HCT116 (cell line): ENCODE data around the gene ADGRF5. TPM values are rescaled to one million over a fixed set of nuclear protein-coding genes. Genes with fewer than 3 reads are reported as not detected.

Source experiments
- ATAC-seq: fragments of 200-7000 bp; cut with Tn5 transposase; 2 replicates; pipeline ENCODE4 v1.9.1; 2020; ENCODE audit warnings: mild to moderate bottlenecking, moderate library complexity
- BruUV-seq: library from RNA; stranded (reverse); fragments of 400-500 nt; replicated peaks from 2 replicates; lab custom pipeline; 2021; lab: Mats Ljungman, UMichigan
- CTCF ChIA-PET: fragments of 300-600 bp; sonication (Branson Sonifier 250); formaldehyde crosslinking; loops from one replicate; lab custom pipeline; 2021; ENCODE audit warnings: antibody characterized with exemption; lab: Charles Lee
- POLR2A ChIA-PET: fragments of 300-600, 350-600 bp; sonication (Branson Sonifier 250); formaldehyde crosslinking; loops from one replicate; lab custom pipeline; 2021; ENCODE audit warnings: antibody characterized with exemption; lab: Charles Lee
- RAD21 ChIA-PET, 2 experiments: fragments of 300-600 bp; sonication (Branson Sonifier 250); formaldehyde crosslinking; loops; one replicate each; lab custom pipeline; 2023; ENCODE audit warnings: low total read pairs in 2 of 2; ENCODE audit not compliant: uncharacterized antibody in 2 of 2, unreplicated experiment in 2 of 2, low non-redundant PET in 1 of 2; lab: Charles Lee
- DNase-seq: peaks from one replicate; pipeline ENCODE4 v3.0.0-alpha.2; 2010; ENCODE audit warnings: low read depth, low spot score
- H2AFZ ChIP-seq: fragments of 200-600 bp; shearing (Covaris generic), sonication (generic); 2 replicates; pipeline ENCODE4 v1.6.1; 2017; ENCODE audit warnings: low read depth, mixed run types, mixed read lengths, antibody characterized with exemption, low read length; ENCODE audit not compliant: poor library complexity, severe bottlenecking
- H3K27ac ChIP-seq: 2 replicates; pipeline ENCODE4 v1.5.1; 2012; ENCODE audit warnings: low read depth, low read length
- H3K27me3 ChIP-seq: fragments of 200-600 bp; sonication (generic); 2 replicates; pipeline ENCODE4 v1.6.1; 2016; ENCODE audit warnings: mixed run types, low read length, mixed read lengths; ENCODE audit not compliant: insufficient read depth
- H3K36me3 ChIP-seq, 2 experiments: fragments of 200-500 bp in 1 of 2; fragments of 200-600 bp in 1 of 2; sonication (Bioruptor generic) in 1 of 2; sonication (generic) in 1 of 2; 2 replicates each; pipeline versions ENCODE4 v1.5.1 to v1.6.1; 2014 to 2016; ENCODE audit warnings: low read length in 2 of 2, inconsistent platforms in 1 of 2, mixed read lengths in 1 of 2, mixed run types in 1 of 2; ENCODE audit not compliant: insufficient read depth in 2 of 2, control insufficient read depth in 1 of 2
- H3K4me1 ChIP-seq, 2 experiments: fragments of 200-600 bp in 1 of 2; sonication (generic) in 1 of 2; 2 replicates each; pipeline versions ENCODE4 v1.5.1 to v1.6.1; 2012 to 2017; ENCODE audit warnings: low read length in 2 of 2, inconsistent platforms in 1 of 2, mild to moderate bottlenecking in 1 of 2, mixed read lengths in 1 of 2, mixed run types in 1 of 2, moderate library complexity in 1 of 2; ENCODE audit not compliant: insufficient read depth in 2 of 2, control insufficient read depth in 1 of 2
- H3K4me2 ChIP-seq: fragments of 200-600 bp; sonication (generic); 2 replicates; pipeline ENCODE4 v1.6.1; 2017; ENCODE audit warnings: mixed run types, low read length, mixed read lengths
- H3K4me3 ChIP-seq, 2 experiments: fragments of 200-600 bp in 1 of 2; sonication (generic) in 1 of 2; replicated peaks in 1 of 2; 2 replicates each; pipeline ENCODE4 v1.5.1; 2011 to 2016; ENCODE audit warnings: low read length in 2 of 2, control low read depth in 1 of 2, low read depth in 1 of 2, mild to moderate bottlenecking in 1 of 2, mixed read lengths in 1 of 2, mixed run types in 1 of 2
- H3K79me2 ChIP-seq: fragments of 200-600 bp; sonication (generic); 2 replicates; pipeline ENCODE4 v1.6.1; 2017; ENCODE audit warnings: mild to moderate bottlenecking, mixed run types, low read length, moderate library complexity, mixed read lengths; ENCODE audit not compliant: insufficient read depth
- H3K9ac ChIP-seq: fragments of 200-600 bp; sonication (generic); 2 replicates; pipeline ENCODE4 v1.6.1; 2016; ENCODE audit warnings: low read length, mixed read lengths
- H3K9me2 ChIP-seq: fragments of 200-600 bp; sonication (generic), shearing (Covaris generic); 2 replicates; pipeline ENCODE4 v1.6.1; 2017; ENCODE audit warnings: mixed run types, mild to moderate bottlenecking, moderate library complexity; ENCODE audit not compliant: insufficient read depth
- H3K9me3 ChIP-seq, 2 experiments: fragments of 200-500 bp in 1 of 2; fragments of 200-600 bp in 1 of 2; sonication (Bioruptor generic) in 1 of 2; sonication (generic) in 1 of 2; 2 replicates each; pipeline ENCODE4 v1.6.1; 2014 to 2017; ENCODE audit warnings: low read length in 2 of 2, mixed read lengths in 2 of 2, inconsistent platforms in 1 of 2, low read depth in 1 of 2, mild to moderate bottlenecking in 1 of 2, mixed run types in 1 of 2, moderate library complexity in 1 of 2; ENCODE audit not compliant: control insufficient read depth in 1 of 2, insufficient read depth in 1 of 2
- H4K20me1 ChIP-seq: fragments of 200-600 bp; sonication (generic), shearing (Covaris generic); 2 replicates; pipeline ENCODE4 v1.6.1; 2017; ENCODE audit warnings: mixed run types, mild to moderate bottlenecking, moderate library complexity; ENCODE audit not compliant: insufficient read depth
- CEBPB ChIP-seq: IDR thresholded peaks from 2 replicates; pipeline ENCODE4 v1.6.1; 2012; ENCODE audit warnings: low read depth
- EZH2 ChIP-seq: fragments of 200-600 bp; sonication (generic); IDR thresholded peaks from 2 replicates; pipeline ENCODE4 v1.6.1; 2017; ENCODE audit warnings: antibody characterized with exemption, mixed run types
- ZNF274 ChIP-seq: fragments of 200-500 bp; sonication (Bioruptor generic); IDR thresholded peaks from 2 replicates; pipeline ENCODE4 v1.6.1; 2014; ENCODE audit warnings: mild to moderate bottlenecking, low read depth, low read length, inconsistent platforms
- intact Hi-C: fragments of 100-400 bp; cut with micrococcal nuclease; formaldehyde crosslinking; loops from 2 replicates; pipeline ENCODE4 v1.10.0; 2022
- total RNA-seq: library from RNA; stranded (reverse); gene quantifications from one replicate; pipeline ENCODE4 v1.2.1, GENCODE V29; 2021; ENCODE audit not compliant: unreplicated experiment
- TF ChIP-seq, protein P1 (sequence below): IDR thresholded peaks from 2 replicates; pipeline ENCODE4 v1.6.1; 2012

ADGRF5 gene
- total RNA-seq, 1 experiment from 2014 or later: 0.17 TPM

- DNase-seq (no peak), ATAC-seq (no peak)
- H3K9me3 ChIP-seq: no peaks in the 10 kb centered on the region
- H3K4me1 ChIP-seq: peaks cover under 1 to 8% of the 10 kb centered on the region in 2 experiments; a peak in 3 of 4 replicates
- H3K27ac ChIP-seq: no peak overlapping the region
- POLR2A ChIA-PET: no interaction called here
- H3K9me2 ChIP-seq: no peaks in the 10 kb centered on the region
- intact Hi-C loops: no loop called here
- no peaks in the 10 kb centered on the region for H3K79me2 ChIP-seq
- no peaks in the 10 kb centered on the region for H3K36me3 ChIP-seq
- CTCF ChIA-PET: no interaction called here
- H3K4me2 ChIP-seq: no peak overlapping the region
- BruUV-seq: no TSS peak
- no peaks in the 10 kb centered on the region for H4K20me1 ChIP-seq
- no peak overlapping the region for H3K9ac ChIP-seq
- no peak for TF ChIP-seq CEBPB
- peak overlapping the region; percentile 30 for H2AFZ ChIP-seq
- no peaks in the 10 kb centered on the region for H3K27me3 ChIP-seq
- RAD21 ChIA-PET: no interaction called here
- H3K4me3 ChIP-seq: no peak overlapping the region
Observed at GRCh38 chr6:46898006-46898405, 23.7 kb downstream of the ADGRF5 start.

GRCh38 chr6:46896871-46897270, 24.9 kb downstream of the ADGRF5 start:
- no peaks in the 10 kb centered on the region for H3K79me2 ChIP-seq
- H4K20me1 ChIP-seq: no peaks in the 10 kb centered on the region
- no peaks in the 10 kb centered on the region for H3K9me3 ChIP-seq
- DNase-seq (no peak), ATAC-seq (no peak)
- ChIA-PET CTCF (no interaction called here), POLR2A (no interaction called here), RAD21 (no interaction called here)
- no peak overlapping the region for H3K9ac ChIP-seq
- H3K4me2 ChIP-seq: no peak overlapping the region
- no peak overlapping the region for H3K27ac ChIP-seq
- intact Hi-C loops: no loop called here
- no peaks in the 10 kb centered on the region for H3K36me3 ChIP-seq
- no peak for TF ChIP-seq EZH2
- no peak for TF ChIP-seq ZNF274
- TF ChIP-seq CEBPB: no peak
- TF ChIP-seq, protein P1, sequence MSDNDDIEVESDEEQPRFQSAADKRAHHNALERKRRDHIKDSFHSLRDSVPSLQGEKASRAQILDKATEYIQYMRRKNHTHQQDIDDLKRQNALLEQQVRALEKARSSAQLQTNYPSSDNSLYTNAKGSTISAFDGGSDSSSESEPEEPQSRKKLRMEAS: no peak
- H3K4me1 ChIP-seq: peaks cover 0 to 5% of the 10 kb centered on the region in 2 experiments; a peak in 1 of 4 replicates
- H2AFZ ChIP-seq: no peak overlapping the region
- BruUV-seq: no TSS peak
- H3K9me2 ChIP-seq: no peaks in the 10 kb centered on the region
- H3K4me3 ChIP-seq: no peak overlapping the region
- H3K27me3 ChIP-seq: no peaks in the 10 kb centered on the region
